ENCODE data around the gene P3H2. TPM values are rescaled to one million over a fixed set of nuclear protein-coding genes. Genes with fewer than 3 reads are reported as not detected.

Gene P3H2
- total RNA-seq, 3 donors from 2014 or later = 16.1 to 51.1 (median 44.1) TPM

GRCh38 chr3:190127797-190128196 is 7.1 kb upstream of the P3H2 start:
- Histone ChIP-seq H3K4me3 (no peak overlapping the region), H3K4me1 (ENCODE audit: low read depth) (peaks cover 6% of the 10 kb centered on the region), H3K36me3 (ENCODE audit: low read depth) (no peaks in the 10 kb centered on the region), H3K9me3 (no peaks in the 10 kb centered on the region)
- ATAC-seq (no peak), DNase-seq (no peak)
- TF ChIP-seq CTCF (IDR thresholded peaks at IDR 0.05) = no peak
- intact Hi-C loops (cut with DNase I, micrococcal nuclease) = no loop called here

GRCh38 chr3:190127195-190127594 is 6.5 kb upstream of the P3H2 start:
- H3K9me3 ChIP-seq = no peaks in the 10 kb centered on the region
- DNase-seq = no peak
- ATAC-seq = no peak
- H3K4me3 ChIP-seq = no peak overlapping the region
- no peaks in the 10 kb centered on the region for H3K36me3 ChIP-seq (ENCODE audit: low read depth)
- peaks cover 6% of the 10 kb centered on the region for H3K4me1 ChIP-seq (ENCODE audit: low read depth)
- intact Hi-C loops (cut with DNase I, micrococcal nuclease) = no loop called here
- no peak for TF ChIP-seq CTCF (IDR thresholded peaks at IDR 0.05)

GRCh38 chr3:190125436-190126068 is 4.9 kb upstream of the P3H2 start:
- TF ChIP-seq CTCF (IDR thresholded peaks at IDR 0.05) = no peak
- DNase-seq = no peak
- H3K4me1 ChIP-seq (ENCODE audit: low read depth) = peaks cover 10% of the 10 kb centered on the region
- no peak for ATAC-seq
- H3K36me3 ChIP-seq (ENCODE audit: low read depth) = no peaks in the 10 kb centered on the region
- no peaks in the 10 kb centered on the region for H3K9me3 ChIP-seq
- intact Hi-C loops (cut with DNase I, micrococcal nuclease) = no loop called here
- H3K4me3 ChIP-seq = no peak overlapping the region

- ATAC-seq (peak; percentile 38), DNase-seq (no peak)
- intact Hi-C loops (cut with DNase I, micrococcal nuclease) = no loop called here
- Histone ChIP-seq H3K4me3 (no peak overlapping the region), H3K36me3 (ENCODE audit: low read depth) (no peaks in the 10 kb centered on the region), H3K4me1 (ENCODE audit: low read depth) (peaks cover 12% of the 10 kb centered on the region), H3K9me3 (no peaks in the 10 kb centered on the region)
- TF ChIP-seq CTCF (IDR thresholded peaks at IDR 0.05) = no peak
These were observed 3.4 kb upstream of the P3H2 start for GRCh38 chr3:190124067-190124466.

GRCh38 chr3:190122198-190122771 is 1.6 kb upstream of the P3H2 start:
- Histone ChIP-seq H3K4me1 (ENCODE audit: low read depth) (peaks cover 12% of the 10 kb centered on the region), H3K9me3 (no peaks in the 10 kb centered on the region), H3K36me3 (ENCODE audit: low read depth) (no peaks in the 10 kb centered on the region), H3K4me3 (no peak overlapping the region)
- DNase-seq = no peak
- TF ChIP-seq CTCF (IDR thresholded peaks at IDR 0.05) = no peak
- ATAC-seq = no peak
- intact Hi-C loops (cut with DNase I, micrococcal nuclease) = no loop called here
